Fibroblast of lung (primary cell): Measurements from ENCODE around the gene LAMA4. TPM values are rescaled to one million over a fixed set of nuclear protein-coding genes. Genes with fewer than 3 reads are reported as not detected.

Experiments used
- DNase-seq, 2 donors: peaks; one replicate each; pipeline versions ENCODE4 v3.0.0 to v3.0.0-alpha.2; 2010; ENCODE audit warnings: low read depth in 2 of 2
- H2AFZ ChIP-seq: 2 replicates; pipeline ENCODE4 v1.5.1; 2012; ENCODE audit warnings: low read length, control low read depth, inconsistent platforms
- H3K27ac ChIP-seq: 2 replicates; pipeline ENCODE4 v1.5.1; 2011; ENCODE audit warnings: low read length, control low read depth; ENCODE audit not compliant: insufficient read depth
- H3K27me3 ChIP-seq: 2 replicates; pipeline ENCODE4 v1.5.1; 2011; ENCODE audit warnings: mild to moderate bottlenecking, low read length; ENCODE audit not compliant: control insufficient read depth, insufficient read depth
- H3K36me3 ChIP-seq: 2 replicates; pipeline ENCODE4 v1.5.1; 2011; ENCODE audit warnings: low read length; ENCODE audit not compliant: control insufficient read depth, insufficient read depth
- H3K4me1 ChIP-seq: 2 replicates; pipeline ENCODE4 v1.5.1; 2011; ENCODE audit warnings: low read length; ENCODE audit not compliant: control insufficient read depth, insufficient read depth; ENCODE audit errors: extremely low read depth
- H3K4me2 ChIP-seq: 2 replicates; pipeline ENCODE4 v1.5.1; 2011; ENCODE audit warnings: low read length, control low read depth; ENCODE audit not compliant: insufficient read depth; ENCODE audit errors: extremely low read depth
- H3K4me3 ChIP-seq, 4 experiments: fragments of 200-600 bp in 1 of 4; sonication (generic) in 1 of 4; replicated peaks in 1 of 4; 2 replicates each; pipeline ENCODE4 v1.5.1; 2011 to 2016; ENCODE audit warnings: low read length in 4 of 4, low read depth in 3 of 4, mild to moderate bottlenecking in 3 of 4, control low read depth in 2 of 4, inconsistent platforms in 1 of 4, mixed read lengths in 1 of 4; ENCODE audit not compliant: insufficient read depth in 1 of 4; ENCODE audit errors: control extremely low read depth in 1 of 4
- H3K79me2 ChIP-seq: 2 replicates; pipeline ENCODE4 v1.5.1; 2012; ENCODE audit warnings: mild to moderate bottlenecking, low read length, inconsistent platforms; ENCODE audit not compliant: control insufficient read depth, insufficient read depth
- H3K9ac ChIP-seq: 2 replicates; pipeline ENCODE4 v1.5.1; 2011; ENCODE audit warnings: mild to moderate bottlenecking, low read length, control low read depth; ENCODE audit not compliant: insufficient read depth
- H3K9me3 ChIP-seq: 2 replicates; pipeline ENCODE4 v1.5.1; 2012; ENCODE audit warnings: low read depth, low read length; ENCODE audit not compliant: control insufficient read depth, insufficient read depth
- H4K20me1 ChIP-seq: 2 replicates; pipeline ENCODE4 v1.5.1; 2011; ENCODE audit warnings: low read length; ENCODE audit not compliant: control insufficient read depth, insufficient read depth; ENCODE audit errors: extremely low read depth
- EZH2 ChIP-seq: IDR thresholded peaks from 2 replicates; pipeline ENCODE4 v1.5.1; 2012; ENCODE audit warnings: low read length, control low read depth, mild to moderate bottlenecking; ENCODE audit errors: missing control alignments
- polyA plus RNA-seq, 2 donors: library from polyadenylated mRNA; depleted of rRNA in 1 of 2; stranded (reverse) in 1 of 2; unstranded in 1 of 2; fragments of >200 nt; gene quantifications; 2 replicates each; pipeline ENCODE4 v1.2.1, GENCODE V29; 2011 to 2012; ENCODE audit warnings: missing spikeins in 1 of 2
- total RNA-seq: library from RNA; depleted of rRNA; stranded (reverse); fragments of >200 nt; gene quantifications from 2 replicates; pipeline ENCODE4 v1.2.1, GENCODE V29; 2014
- TF ChIP-seq, protein P1 (sequence below), 2 donors: IDR thresholded peaks in 1 of 2; conservative IDR thresholded peaks in 1 of 2; 1 replicate in 1 of 2; 2 replicates in 1 of 2; pipeline ENCODE4 v1.5.1; 2011 to 2012; ENCODE audit warnings: low read length in 2 of 2, control low read depth in 1 of 2, inconsistent platforms in 1 of 2, low read depth in 1 of 2, mild to moderate bottlenecking in 1 of 2

LAMA4 gene
- total and polyA plus RNA-seq, 2 donors (not counting 1 experiment from before 2014, with no cell fraction given): 636 to 662 TPM

- Histone ChIP-seq H2AFZ (no peak overlapping the region), H3K4me2 (no peak overlapping the region), H3K27me3 (no peaks in the 10 kb centered on the region), H3K27ac (no peak overlapping the region), H3K79me2 (no peaks in the 10 kb centered on the region), H3K36me3 (peaks cover 15% of the 10 kb centered on the region), H4K20me1 (no peaks in the 10 kb centered on the region), H3K4me3 (no peak overlapping the region), H3K9me3 (no peaks in the 10 kb centered on the region), H3K9ac (no peak overlapping the region), H3K4me1 (no peaks in the 10 kb centered on the region)
- TF ChIP-seq, protein P1, sequence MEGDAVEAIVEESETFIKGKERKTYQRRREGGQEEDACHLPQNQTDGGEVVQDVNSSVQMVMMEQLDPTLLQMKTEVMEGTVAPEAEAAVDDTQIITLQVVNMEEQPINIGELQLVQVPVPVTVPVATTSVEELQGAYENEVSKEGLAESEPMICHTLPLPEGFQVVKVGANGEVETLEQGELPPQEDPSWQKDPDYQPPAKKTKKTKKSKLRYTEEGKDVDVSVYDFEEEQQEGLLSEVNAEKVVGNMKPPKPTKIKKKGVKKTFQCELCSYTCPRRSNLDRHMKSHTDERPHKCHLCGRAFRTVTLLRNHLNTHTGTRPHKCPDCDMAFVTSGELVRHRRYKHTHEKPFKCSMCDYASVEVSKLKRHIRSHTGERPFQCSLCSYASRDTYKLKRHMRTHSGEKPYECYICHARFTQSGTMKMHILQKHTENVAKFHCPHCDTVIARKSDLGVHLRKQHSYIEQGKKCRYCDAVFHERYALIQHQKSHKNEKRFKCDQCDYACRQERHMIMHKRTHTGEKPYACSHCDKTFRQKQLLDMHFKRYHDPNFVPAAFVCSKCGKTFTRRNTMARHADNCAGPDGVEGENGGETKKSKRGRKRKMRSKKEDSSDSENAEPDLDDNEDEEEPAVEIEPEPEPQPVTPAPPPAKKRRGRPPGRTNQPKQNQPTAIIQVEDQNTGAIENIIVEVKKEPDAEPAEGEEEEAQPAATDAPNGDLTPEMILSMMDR (conservative IDR thresholded peaks at IDR 0.05 in 1 of 2, IDR thresholded peaks at IDR 0.05 in 1 of 2; ENCODE audit: low read depth in 1 of 2, low read length in 2 of 2): no peak
- no peak for TF ChIP-seq EZH2
- DNase-seq: no peak
These were observed 126.2 kb downstream of the LAMA4 start for GRCh38 chr6:112128208-112128607.

- peaks cover 8% of the 10 kb centered on the region for H3K36me3 ChIP-seq
- H2AFZ ChIP-seq: no peak overlapping the region
- no peak overlapping the region for H3K9ac ChIP-seq
These were observed 130.4 kb downstream of the LAMA4 start for GRCh38 chr6:112123982-112124381.

DNA sequence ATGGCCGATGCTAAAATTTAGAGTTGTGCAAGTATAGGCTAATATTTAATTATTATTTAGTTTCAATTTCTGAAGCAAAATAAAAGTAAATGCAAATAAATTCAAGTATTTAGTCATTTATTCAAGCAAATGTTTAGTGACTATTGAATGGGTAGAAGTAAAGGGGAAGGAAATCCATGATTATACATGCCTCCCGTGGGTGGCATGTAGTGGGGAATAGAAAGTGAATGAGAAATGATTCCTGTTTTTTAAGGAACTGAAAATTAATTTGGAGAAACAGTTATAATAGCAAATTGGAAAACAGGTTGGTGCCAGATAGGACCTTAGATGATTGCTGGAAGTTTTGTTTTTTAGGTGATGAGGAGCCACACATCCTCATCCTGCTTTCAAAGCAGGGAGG is 131.6 kb downstream of the LAMA4 start:
- no peak overlapping the region for H3K4me3 ChIP-seq
- DNase-seq: no peak
- no peak overlapping the region for H3K9ac ChIP-seq
- H3K4me1 ChIP-seq: no peaks in the 10 kb centered on the region
- TF ChIP-seq, protein P1 (conservative IDR thresholded peaks at IDR 0.05 in 1 of 2, IDR thresholded peaks at IDR 0.05 in 1 of 2; ENCODE audit: low read depth in 1 of 2, low read length in 2 of 2): no peak
- no peak for TF ChIP-seq EZH2
- no peak overlapping the region for H3K4me2 ChIP-seq
- no peak overlapping the region for H2AFZ ChIP-seq
- no peak overlapping the region for H3K27ac ChIP-seq
- H3K9me3 ChIP-seq: no peaks in the 10 kb centered on the region
- H4K20me1 ChIP-seq: no peaks in the 10 kb centered on the region
- peaks cover 8% of the 10 kb centered on the region for H3K36me3 ChIP-seq
- H3K27me3 ChIP-seq: no peaks in the 10 kb centered on the region
- no peaks in the 10 kb centered on the region for H3K79me2 ChIP-seq

More at GRCh38 chr6:112123982-112124381, 130.4 kb downstream of the LAMA4 start:
- H3K4me1 ChIP-seq: no peaks in the 10 kb centered on the region
- no peaks in the 10 kb centered on the region for H3K79me2 ChIP-seq
- no peaks in the 10 kb centered on the region for H3K27me3 ChIP-seq
- H4K20me1 ChIP-seq: no peaks in the 10 kb centered on the region
- no peak overlapping the region for H3K4me3 ChIP-seq
- H3K27ac ChIP-seq: no peak overlapping the region
- DNase-seq: no peak
- H3K9me3 ChIP-seq: no peaks in the 10 kb centered on the region
- no peak for TF ChIP-seq EZH2
- TF ChIP-seq, protein P1 (conservative IDR thresholded peaks at IDR 0.05 in 1 of 2, IDR thresholded peaks at IDR 0.05 in 1 of 2; ENCODE audit: low read depth in 1 of 2, low read length in 2 of 2): no peak
- H3K4me2 ChIP-seq: no peak overlapping the region
